Activated T-cell treated with anti-CD3 and anti-CD28 coated beads, Interleukin-2, amount 50 U/mL, for 72 hours (primary cell): ENCODE measurements around the gene MYH15. TPM values are rescaled to one million over a fixed set of nuclear protein-coding genes. Genes with fewer than 3 reads are reported as not detected.
A peak's percentile ranks its signal among the peaks of the same experiment; 100 is the strongest.

Experiments used
- ATAC-seq, 2 donors: fragments of 150-1000 bp; cut with Tn5 transposase; replicated peaks in 1 of 2; 2 replicates each; pipeline ENCODE4 v1.10.0; 2021; ENCODE audit warnings: moderate library complexity in 2 of 2, mild to moderate bottlenecking in 1 of 2
- DNase-seq, 2 donors: peaks; one replicate each; pipeline ENCODE4 v3.0.0; 2021 to 2022; ENCODE audit warnings: mixed read lengths in 1 of 2
- H3K27ac Mint-ChIP-seq: one replicate; pipeline ENCODE4 v1.8.0; 2022; ENCODE audit warnings: mild to moderate bottlenecking, moderate library complexity, mixed read lengths
- H3K27me3 Mint-ChIP-seq: one replicate; pipeline ENCODE4 v1.8.0; 2022; ENCODE audit warnings: low read depth, mixed read lengths
- H3K36me3 Mint-ChIP-seq, 2 donors: one replicate each; pipeline ENCODE4 v1.8.0; 2022; ENCODE audit warnings: mixed read lengths in 2 of 2, mild to moderate bottlenecking in 1 of 2; ENCODE audit not compliant: insufficient read depth in 2 of 2
- H3K4me1 Mint-ChIP-seq: one replicate; pipeline ENCODE4 v1.8.0; 2022; ENCODE audit warnings: low read depth, mixed read lengths
- H3K4me3 Mint-ChIP-seq, 2 donors: one replicate each; pipeline ENCODE4 v1.8.0; 2022; ENCODE audit warnings: mild to moderate bottlenecking in 2 of 2, mixed read lengths in 2 of 2, moderate library complexity in 2 of 2
- H3K9me3 Mint-ChIP-seq, 2 donors: one replicate each; pipeline ENCODE4 v1.8.0; 2022; ENCODE audit warnings: mixed read lengths in 2 of 2
- total RNA-seq, 2 donors: library from RNA; stranded (reverse); gene quantifications; one replicate each; pipeline ENCODE4 v1.2.3, GENCODE V29; 2022

Gene MYH15
- total RNA-seq = 1 to 10 TPM; 1.3 to 1.8 TPM

DNA sequence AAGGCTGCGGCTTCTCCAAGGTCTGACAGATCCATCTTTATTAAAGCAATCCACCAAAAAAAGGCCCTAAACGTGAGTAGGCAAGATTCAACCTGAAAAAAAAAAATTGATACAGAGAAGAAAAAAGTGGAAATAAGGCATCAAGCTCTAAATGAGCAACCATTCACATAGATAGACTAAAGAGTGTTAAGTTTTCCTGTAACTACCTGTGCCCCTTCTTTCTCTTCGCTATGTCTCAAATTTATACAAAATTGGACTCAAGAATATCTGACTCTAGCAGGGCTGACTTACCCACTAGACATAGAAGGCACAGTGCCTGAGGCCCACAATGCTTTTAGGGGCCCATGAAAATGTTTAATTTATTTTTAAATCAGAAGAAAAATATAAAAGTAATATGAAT is at the start of gene MYH15:
MYH15 (minus strand) TSS at position 101 of the 400 bp plus-strand sequence; CDS start at position 35, 66 bp downstream.
- ATAC-seq (no peak), DNase-seq (no peak)
- H3K27ac Mint-ChIP-seq = no peak within 1 kb of the TSS
- H3K36me3 Mint-ChIP-seq = no peaks in the 10 kb centered on the region
- no peak within 1 kb of the TSS for H3K4me3 Mint-ChIP-seq
- H3K27me3 Mint-ChIP-seq = peaks cover 2% of the 10 kb centered on the region
- no peaks in the 10 kb centered on the region for H3K4me1 Mint-ChIP-seq
- H3K9me3 Mint-ChIP-seq = no peaks in the 10 kb centered on the region

DNA sequence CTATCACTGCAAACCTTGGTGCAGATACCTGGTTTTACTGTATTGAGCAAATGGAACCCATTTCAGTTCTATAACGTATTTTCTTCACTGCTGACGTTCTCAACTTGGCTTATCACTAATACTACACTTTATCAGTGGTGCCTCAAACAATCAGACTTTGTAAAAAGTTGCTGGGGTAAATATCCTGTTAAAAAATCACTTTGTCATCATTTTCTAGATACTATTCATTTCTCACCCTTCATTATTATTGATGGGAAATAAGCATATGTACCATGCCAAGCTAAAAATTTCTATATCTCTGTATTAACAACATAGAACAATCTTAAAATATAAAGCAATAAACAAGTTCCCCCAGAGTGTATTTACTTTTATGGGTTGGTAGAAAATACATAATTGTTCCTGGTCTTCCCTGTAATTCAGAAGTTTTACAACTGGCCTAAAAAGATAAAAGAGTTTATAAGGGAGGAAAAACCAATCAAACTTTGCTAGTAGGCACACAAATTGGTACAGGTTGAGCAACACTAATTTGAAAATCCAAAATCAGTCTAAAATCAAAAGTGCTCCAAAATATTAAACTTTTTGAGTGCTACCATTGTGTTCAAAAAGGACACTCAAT is 45.7 kb upstream of the MYH15 start:
- Mint-ChIP-seq H3K36me3 (peaks cover 11 to 37% of the 10 kb centered on the region in 2 donors), H3K27ac (no peak overlapping the region), H3K27me3 (no peaks in the 10 kb centered on the region), H3K4me3 (no peak overlapping the region), H3K9me3 (no peaks in the 10 kb centered on the region), H3K4me1 (no peaks in the 10 kb centered on the region)
- no peak for ATAC-seq
- no peak for DNase-seq

DNA sequence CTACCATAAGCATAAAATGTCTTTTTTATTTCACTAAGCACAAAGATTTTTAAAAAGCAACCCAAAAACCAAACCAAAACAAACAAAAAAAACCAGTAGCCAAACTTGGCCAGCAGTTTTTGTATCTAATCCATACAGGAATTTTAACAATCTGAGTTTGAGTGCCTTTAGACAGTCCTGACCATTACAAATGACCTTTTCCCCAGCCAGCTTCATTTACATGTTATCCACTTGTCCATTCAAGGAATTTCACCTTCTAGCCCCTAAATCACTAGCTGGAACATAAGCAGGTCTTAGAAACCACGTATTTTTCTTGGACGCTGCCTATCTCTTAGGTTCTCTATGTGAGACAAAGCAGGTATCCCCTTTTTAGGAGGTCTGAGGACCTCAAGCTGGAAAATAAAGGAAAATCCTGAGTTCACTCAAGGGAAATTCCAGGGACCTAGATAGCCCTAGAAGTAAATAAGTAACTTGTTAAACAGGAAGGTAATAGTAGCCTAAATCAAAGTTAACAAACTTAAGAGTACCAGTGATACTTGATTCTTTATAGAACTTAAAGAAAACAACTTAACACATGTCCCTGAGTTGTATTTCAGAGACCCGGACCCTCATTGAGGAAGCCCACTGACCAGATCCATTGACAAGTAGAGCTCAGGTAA is 44.6 kb upstream of the MYH15 start:
- DNase-seq = no peak
- H3K4me1 Mint-ChIP-seq = no peaks in the 10 kb centered on the region
- H3K4me3 Mint-ChIP-seq = no peak overlapping the region
- H3K9me3 Mint-ChIP-seq = no peaks in the 10 kb centered on the region
- no peak for ATAC-seq
- H3K27ac Mint-ChIP-seq = no peak overlapping the region
- H3K36me3 Mint-ChIP-seq = peaks cover 11 to 31% of the 10 kb centered on the region in 2 donors
- H3K27me3 Mint-ChIP-seq = no peaks in the 10 kb centered on the region

DNA sequence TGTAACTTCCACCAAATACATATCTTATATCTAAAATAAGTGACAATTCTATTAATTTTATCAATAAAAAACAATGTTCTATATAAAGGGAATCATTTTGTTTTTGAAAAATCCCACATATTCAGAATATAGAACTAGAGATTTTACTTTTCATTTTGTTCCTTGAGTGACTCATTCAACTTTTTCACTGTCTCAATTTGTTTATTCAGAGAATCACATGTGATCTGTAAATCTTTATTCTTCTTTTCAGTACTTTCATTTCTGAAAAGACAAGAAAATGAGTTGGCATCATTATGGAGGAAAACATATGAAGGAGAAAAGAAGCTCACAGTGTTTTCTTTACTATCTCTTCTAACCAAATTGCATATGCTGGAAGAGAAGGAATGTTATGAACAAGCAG is 43.8 kb upstream of the MYH15 start:
- peaks cover 11 to 29% of the 10 kb centered on the region in 2 donors for H3K36me3 Mint-ChIP-seq
- H3K4me1 Mint-ChIP-seq = no peaks in the 10 kb centered on the region
- H3K27me3 Mint-ChIP-seq = no peaks in the 10 kb centered on the region
- no peak overlapping the region for H3K27ac Mint-ChIP-seq
- ATAC-seq = no peak
- no peaks in the 10 kb centered on the region for H3K9me3 Mint-ChIP-seq
- DNase-seq = no peak
- no peak overlapping the region for H3K4me3 Mint-ChIP-seq

GRCh38 chr3:108552267-108553159 is 42.1 kb upstream of the MYH15 start:
- Mint-ChIP-seq H3K4me1 (no peaks in the 10 kb centered on the region), H3K4me3 (no peak overlapping the region), H3K27me3 (no peaks in the 10 kb centered on the region), H3K27ac (peak overlapping the region; percentile 63), H3K9me3 (no peaks in the 10 kb centered on the region), H3K36me3 (peaks cover 5 to 25% of the 10 kb centered on the region in 2 donors)
- ATAC-seq (no peak), DNase-seq (no peak)

DNA sequence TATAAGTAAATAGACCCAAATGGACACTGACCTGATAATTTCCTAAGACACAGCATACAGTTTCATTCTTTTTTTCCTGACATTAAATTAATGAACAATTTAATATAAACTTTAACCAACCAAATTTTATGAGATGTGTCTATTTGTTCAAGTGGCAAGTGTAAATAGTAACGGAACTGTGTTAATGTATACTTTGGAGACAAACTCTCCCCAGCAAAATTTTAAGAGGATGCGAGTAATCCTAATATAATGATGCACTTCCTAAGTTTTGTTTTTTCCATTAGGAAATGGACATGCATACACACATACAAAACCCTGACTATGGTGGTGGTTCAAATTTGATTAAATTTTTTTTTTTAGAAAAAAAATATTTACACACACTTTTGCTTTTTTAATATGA is 38.5 kb upstream of the MYH15 start:
- Mint-ChIP-seq H3K9me3 (no peaks in the 10 kb centered on the region), H3K4me3 (no peak overlapping the region), H3K27ac (no peak overlapping the region), H3K4me1 (no peaks in the 10 kb centered on the region), H3K27me3 (no peaks in the 10 kb centered on the region), H3K36me3 (peaks cover 5 to 20% of the 10 kb centered on the region in 2 donors)
- ATAC-seq = no peak
- no peak for DNase-seq

- Mint-ChIP-seq H3K4me3 (no peak overlapping the region), H3K27me3 (no peaks in the 10 kb centered on the region), H3K9me3 (no peaks in the 10 kb centered on the region), H3K36me3 (peaks cover 9 to 25% of the 10 kb centered on the region in 2 donors), H3K27ac (no peak overlapping the region), H3K4me1 (no peaks in the 10 kb centered on the region)
- DNase-seq = no peak
- ATAC-seq = no peak
These were observed 37.9 kb upstream of the MYH15 start for GRCh38 chr3:108548304-108548703.

GRCh38 chr3:108546692-108547091 is 36.3 kb upstream of the MYH15 start:
- H3K27ac Mint-ChIP-seq = peak overlapping the region; percentile 28
- H3K9me3 Mint-ChIP-seq = no peaks in the 10 kb centered on the region
- no peaks in the 10 kb centered on the region for H3K27me3 Mint-ChIP-seq
- no peak for ATAC-seq
- H3K4me1 Mint-ChIP-seq = no peaks in the 10 kb centered on the region
- H3K36me3 Mint-ChIP-seq = peaks cover 8 to 23% of the 10 kb centered on the region in 2 donors
- peak overlapping the region in 1 of 2 donors; percentile 54 for H3K4me3 Mint-ChIP-seq
- DNase-seq = no peak

DNA sequence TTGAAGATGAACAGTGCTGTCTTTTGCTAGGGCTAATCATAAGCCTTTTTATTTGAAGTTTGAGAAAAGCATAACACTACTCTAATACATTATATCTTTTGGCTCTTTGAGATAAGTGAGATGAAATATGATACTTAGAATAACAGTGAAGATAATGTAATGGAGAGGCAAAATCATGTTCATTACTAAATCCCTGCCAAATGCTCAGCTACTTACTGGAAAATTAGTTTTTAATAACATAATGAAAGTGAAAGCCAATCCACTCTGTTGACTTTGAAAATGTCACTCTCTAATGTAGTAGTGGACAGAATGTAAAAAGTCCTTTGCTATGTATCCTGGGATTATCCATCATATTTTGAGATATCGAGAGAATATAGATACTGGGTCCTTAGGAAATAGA is 35.9 kb upstream of the MYH15 start:
- H3K27me3 Mint-ChIP-seq = no peaks in the 10 kb centered on the region
- H3K9me3 Mint-ChIP-seq = no peaks in the 10 kb centered on the region
- H3K4me3 Mint-ChIP-seq = peak overlapping the region in 1 of 2 donors; percentile 54
- no peak for DNase-seq
- no peak for ATAC-seq
- H3K4me1 Mint-ChIP-seq = no peaks in the 10 kb centered on the region
- peaks cover 7 to 23% of the 10 kb centered on the region in 2 donors for H3K36me3 Mint-ChIP-seq
- H3K27ac Mint-ChIP-seq = peak overlapping the region; percentile 28

- Mint-ChIP-seq H3K36me3 (peaks cover 0 to 2% of the 10 kb centered on the region in 2 donors), H3K9me3 (no peaks in the 10 kb centered on the region), H3K27ac (no peak overlapping the region), H3K4me1 (no peaks in the 10 kb centered on the region), H3K4me3 (no peak overlapping the region), H3K27me3 (no peaks in the 10 kb centered on the region)
- ATAC-seq (no peak), DNase-seq (no peak)
These were observed 27.7 kb upstream of the MYH15 start for GRCh38 chr3:108538083-108538482.

- H3K9me3 Mint-ChIP-seq = peaks cover 0 to 2% of the 10 kb centered on the region in 2 donors
- H3K27me3 Mint-ChIP-seq = peaks cover 16% of the 10 kb centered on the region
- DNase-seq (no peak), ATAC-seq (no peak)
- H3K4me3 Mint-ChIP-seq = no peak overlapping the region
- H3K4me1 Mint-ChIP-seq = no peaks in the 10 kb centered on the region
- H3K36me3 Mint-ChIP-seq = no peaks in the 10 kb centered on the region
- no peak overlapping the region for H3K27ac Mint-ChIP-seq
These were observed 18.3 kb upstream of the MYH15 start for GRCh38 chr3:108528459-108529252.

DNA sequence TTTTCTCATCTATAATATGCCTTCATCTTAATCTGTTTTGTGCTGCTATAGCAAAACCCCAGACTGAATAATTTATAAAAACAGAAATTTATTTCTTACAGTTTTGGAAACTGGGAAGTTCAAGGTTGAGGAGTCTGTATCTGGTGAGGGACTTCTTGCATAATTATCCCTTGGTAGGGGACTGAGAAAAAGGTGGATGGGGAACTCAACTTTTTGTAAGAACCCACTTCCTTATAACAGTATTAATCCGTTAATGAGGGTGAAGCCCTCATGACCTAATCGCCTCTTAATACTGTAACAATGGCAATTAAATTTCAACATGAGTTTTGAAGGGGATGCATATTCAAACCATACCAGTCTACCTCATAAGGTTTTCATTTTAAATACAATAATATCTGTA is 17.4 kb upstream of the MYH15 start:
- Mint-ChIP-seq H3K27ac (no peak overlapping the region), H3K9me3 (peaks cover 0 to 2% of the 10 kb centered on the region in 2 donors), H3K27me3 (peaks cover 16% of the 10 kb centered on the region), H3K4me3 (no peak overlapping the region), H3K4me1 (no peaks in the 10 kb centered on the region), H3K36me3 (no peaks in the 10 kb centered on the region)
- ATAC-seq (no peak), DNase-seq (no peak)
